CD4-positive, alpha-beta T cell treated with Interleukin-21 for 1 hour (primary cell): Measurements from ENCODE around the gene PARG.
"Not testable (repeated sequence)": the region's sequence is repeated elsewhere in the genome, so short reads cannot be mapped to it uniquely, and the experiment has no call there.

ENCODE experiments used
- DNase-seq: peaks from one replicate; pipeline ENCODE4 v3.0.0-alpha.2; 2020

The PARG gene

GRCh38 chr10:49900406-49900805 lies 41.4 kb downstream of the PARG start:
- not testable (repeated sequence) for DNase-seq

DNA sequence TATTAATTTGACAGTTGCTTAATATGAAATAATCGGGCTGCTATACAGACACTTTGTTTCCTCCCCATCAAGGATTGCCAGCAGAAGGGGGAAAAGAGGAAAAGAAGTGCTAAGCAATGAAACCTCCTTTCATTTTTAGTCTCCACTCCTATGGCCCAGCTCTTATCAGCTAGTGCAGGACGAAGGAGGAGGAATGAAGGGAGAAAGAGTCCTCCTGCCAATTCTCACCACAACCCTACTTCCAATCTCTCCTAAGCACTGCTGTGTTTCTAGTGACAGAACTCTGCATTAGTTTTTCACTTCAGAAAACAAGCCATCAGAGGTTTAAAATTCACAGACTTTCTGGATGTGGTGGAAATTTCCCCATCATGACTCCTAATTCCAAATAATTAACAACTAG lies 41.8 kb downstream of the PARG start:
- not testable (repeated sequence) for DNase-seq

DNA sequence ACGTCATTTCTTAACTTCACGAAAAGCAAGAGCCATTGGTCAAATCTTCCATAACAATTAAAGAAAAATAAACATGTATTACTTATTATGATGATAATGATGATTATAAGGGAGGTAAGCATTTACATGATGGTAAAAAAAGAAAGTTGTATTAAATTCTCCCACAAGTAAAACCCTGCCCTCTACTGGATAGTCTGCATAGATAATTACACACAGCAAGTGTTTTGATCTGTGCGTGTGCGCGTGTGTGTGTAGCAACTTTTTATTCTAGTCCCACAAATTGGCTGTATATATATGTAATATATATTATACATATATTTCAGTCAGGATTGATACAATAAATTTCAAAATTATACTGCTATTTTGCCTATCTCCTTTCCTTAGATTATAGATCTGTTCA lies 51.8 kb downstream of the PARG start:
- DNase-seq = not testable (repeated sequence)

DNA sequence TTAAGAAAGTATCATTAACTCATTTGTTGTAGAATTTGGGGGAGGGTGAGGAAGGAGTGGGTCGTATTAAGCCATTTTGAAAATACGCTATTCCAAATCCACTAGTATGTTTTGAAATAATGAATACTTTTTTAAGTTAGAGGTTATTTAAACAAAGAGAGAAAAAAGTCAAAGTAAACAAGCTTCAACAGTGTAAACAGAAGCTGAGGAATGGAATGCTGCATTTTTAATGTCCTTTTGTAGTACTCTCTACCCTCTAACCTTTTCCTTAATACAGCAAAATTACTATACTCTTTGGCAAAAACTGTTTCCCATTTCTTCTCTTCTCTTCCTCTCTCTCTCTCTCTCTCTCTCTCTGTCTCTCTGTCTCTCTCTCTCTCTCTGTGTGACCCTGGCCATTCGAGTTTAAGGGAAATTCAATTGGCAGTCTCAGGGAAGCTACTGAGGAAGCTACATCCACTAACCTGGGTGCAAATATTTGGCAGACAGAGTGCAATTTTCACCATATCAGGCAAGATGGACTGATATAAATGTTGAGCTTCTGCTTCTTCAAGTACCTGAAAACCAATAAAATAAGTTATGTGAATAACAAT lies 57.0 kb downstream of the PARG start:
- not testable (repeated sequence) for DNase-seq

GRCh38 chr10:49883852-49884251 lies 58.0 kb downstream of the PARG start:
- DNase-seq = not testable (repeated sequence)

DNA sequence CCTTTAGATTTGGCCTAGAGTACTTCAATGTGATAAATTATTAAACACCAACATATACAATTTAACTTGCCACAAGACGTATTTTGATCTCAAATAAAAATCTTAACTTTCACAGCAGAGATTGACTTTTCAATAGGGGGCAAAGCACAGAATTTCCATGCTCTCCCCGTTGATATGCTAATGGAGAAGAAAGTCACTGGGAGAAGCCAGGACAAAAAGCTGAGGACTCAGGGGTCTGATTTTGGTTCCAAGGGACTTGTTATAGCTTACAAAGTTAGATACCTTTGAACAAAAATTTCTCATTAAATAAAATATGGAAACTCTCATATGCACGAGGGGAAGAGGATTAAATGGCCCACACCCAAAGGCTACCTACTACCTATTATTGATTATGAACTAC lies 59.5 kb downstream of the PARG start:
- not testable (repeated sequence) for DNase-seq

GRCh38 chr10:49872740-49873139 lies 69.1 kb downstream of the PARG start:
- not testable (repeated sequence) for DNase-seq

DNA sequence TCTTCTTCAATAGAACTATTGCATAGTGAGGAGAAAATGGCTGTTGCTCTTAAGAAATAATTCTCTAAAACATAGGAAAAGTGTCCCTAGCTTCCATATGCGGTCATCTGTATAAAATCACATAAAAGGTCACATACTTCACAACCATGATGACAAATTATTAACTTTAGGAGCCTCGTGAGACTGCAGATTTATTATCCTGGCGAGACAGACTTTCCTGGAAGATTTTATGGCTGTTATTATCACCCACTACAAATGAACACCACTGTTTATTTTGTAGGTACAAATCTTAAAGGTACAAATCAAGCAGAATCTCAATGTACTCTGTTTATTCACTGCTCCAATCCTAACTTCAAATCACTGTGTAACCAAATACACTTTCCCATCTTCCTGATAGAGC lies 70.4 kb downstream of the PARG start:
- not testable (repeated sequence) for DNase-seq

GRCh38 chr10:49859933-49860332 lies 81.9 kb downstream of the PARG start:
- not testable (repeated sequence) for DNase-seq

- not testable (repeated sequence) for DNase-seq
These were observed 83.0 kb downstream of the PARG start for GRCh38 chr10:49858697-49859382.

- not testable (repeated sequence) for DNase-seq
These were observed 92.3 kb downstream of the PARG start for GRCh38 chr10:49849520-49849919.

DNA sequence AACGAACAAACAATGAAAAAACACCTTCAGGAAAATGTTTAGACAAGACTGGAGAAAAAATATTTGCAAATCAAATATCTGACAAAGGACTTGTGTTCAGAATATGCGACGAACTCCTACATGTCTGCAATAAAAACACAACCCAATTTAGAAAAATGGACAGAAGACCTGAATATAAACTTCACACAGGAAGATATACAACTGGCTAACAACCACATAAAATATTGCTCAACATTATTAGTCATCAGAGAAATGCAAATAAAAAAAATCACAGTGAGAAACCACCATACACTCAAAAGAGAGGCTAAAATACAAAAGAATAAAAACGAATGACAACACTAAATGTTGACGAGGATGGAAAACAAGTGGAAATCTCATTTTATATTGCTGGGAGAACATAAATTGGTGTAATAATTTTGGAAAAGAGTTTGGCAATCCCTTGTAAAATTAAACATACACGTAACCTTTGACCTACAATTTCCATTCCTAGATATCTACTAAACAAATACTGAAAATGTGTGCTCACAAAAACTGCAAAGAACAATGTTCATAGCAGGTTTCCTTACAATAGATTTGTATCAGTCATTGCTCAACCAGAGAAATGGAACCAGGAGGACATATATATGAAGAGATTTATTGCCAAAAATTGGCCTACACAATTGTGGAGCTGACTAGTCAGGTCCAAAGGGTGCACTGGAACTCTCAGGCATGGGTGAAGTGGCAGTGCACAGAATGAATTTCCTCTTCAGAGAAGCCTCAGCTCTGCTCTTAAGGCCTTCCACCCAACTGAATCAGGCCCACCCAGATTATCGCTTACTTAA lies 96.8 kb downstream of the PARG start:
- DNase-seq = no peak

DNA sequence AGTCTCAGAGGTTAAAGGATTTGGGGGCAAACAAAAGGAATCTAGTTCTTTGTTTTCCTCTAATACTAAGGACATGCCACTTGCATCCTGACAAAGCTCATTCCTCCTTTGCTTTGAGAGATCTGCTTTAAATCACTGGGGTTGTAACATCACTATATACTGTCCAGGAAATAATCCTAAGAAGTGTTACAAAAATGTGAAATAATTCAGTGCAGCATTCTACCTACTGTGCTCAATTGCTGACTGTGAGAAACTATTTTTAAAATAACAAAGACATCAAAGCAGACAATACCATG lies 99.5 kb downstream of the PARG start:
- DNase-seq = not testable (repeated sequence)

GRCh38 chr10:49841615-49842332 lies 100.1 kb downstream of the PARG start:
- no peak for DNase-seq

- DNase-seq = no peak
These were observed 104.1 kb downstream of the PARG start for GRCh38 chr10:49837685-49838084.

DNA sequence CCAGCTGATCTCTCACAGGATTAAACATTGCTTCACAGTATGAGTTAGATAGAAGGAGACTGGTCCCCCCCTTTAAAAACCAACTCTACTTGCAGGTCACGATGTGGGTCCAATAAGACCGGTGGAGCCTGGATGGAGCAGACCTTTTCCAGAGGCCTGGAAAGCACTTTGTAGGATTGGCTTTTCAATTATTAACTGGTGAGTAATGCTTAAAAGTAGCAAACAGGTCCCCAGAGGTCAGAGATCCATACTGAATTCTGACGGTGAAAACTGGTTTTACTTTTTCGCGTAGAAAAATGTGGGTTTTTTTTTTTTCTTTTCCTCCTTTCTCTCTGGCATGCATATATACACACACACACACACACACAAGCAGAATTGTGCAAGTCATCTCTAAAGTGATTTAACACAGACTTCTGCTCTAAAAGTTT lies 104.8 kb downstream of the PARG start:
- DNase-seq = no peak

DNA sequence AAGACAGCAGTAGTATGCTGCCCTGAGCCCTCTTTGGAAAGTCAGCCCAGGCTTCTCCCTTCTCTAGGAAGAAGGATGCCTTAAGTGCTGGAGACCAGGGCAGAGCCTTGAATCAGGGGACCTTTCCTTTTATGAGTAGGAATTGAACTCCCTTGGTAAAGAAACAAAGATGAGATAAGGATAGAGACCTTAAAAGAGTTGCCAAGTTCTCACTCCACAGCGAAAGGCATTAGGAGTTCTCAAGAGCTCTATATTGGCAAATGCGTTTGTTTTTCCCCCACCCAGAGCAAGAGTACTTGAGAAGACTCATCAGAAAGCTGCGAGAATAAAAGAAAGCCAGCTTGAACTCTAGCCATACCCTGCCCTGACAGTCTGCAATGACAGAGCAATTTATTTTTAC lies 106.9 kb downstream of the PARG start:
- DNase-seq = no peak

GRCh38 chr10:49834201-49834600 lies 107.6 kb downstream of the PARG start:
- DNase-seq = no peak

- no peak for DNase-seq
These were observed 108.7 kb downstream of the PARG start for GRCh38 chr10:49833168-49833567.

DNA sequence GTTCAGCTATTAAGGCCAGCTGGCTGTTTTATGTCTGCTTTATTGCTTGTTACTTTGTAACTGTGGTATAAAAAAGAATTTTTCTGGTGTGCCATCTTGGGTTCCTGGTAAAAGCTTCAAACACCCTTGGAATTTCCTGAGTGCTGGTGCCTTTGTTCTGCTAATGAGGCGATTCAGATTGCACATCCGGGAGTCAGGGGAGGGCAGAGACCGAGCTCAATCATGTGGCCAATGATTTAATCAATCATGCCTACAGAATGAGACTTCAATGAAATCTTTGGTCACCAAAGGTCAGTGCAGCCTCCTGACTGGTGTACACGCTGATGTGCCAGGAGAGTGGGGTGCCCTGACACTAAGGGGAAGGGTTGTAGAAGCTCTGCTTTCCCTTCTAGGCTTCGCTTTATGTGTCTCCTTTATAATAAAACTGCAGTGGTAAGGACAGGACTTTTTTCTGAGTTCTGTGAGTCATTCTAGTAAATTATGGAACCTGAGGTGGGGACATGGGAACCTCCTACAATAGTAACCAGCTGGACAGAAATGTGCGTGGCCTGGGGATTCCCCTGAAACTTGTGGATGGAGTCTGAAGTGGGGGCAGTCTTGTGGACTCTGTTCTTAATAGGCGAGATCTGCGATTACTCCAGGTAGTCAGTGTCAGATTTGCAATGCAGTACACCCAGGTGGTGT lies 110.3 kb downstream of the PARG start:
- no peak for DNase-seq

- no peak for DNase-seq
These were observed 111.0 kb downstream of the PARG start for GRCh38 chr10:49830846-49831245.

GRCh38 chr10:49830016-49830415 lies 111.8 kb downstream of the PARG start:
- no peak for DNase-seq

GRCh38 chr10:49827297-49827696 lies 114.5 kb downstream of the PARG start:
- peak; percentile 1 for DNase-seq
